ENCODE results near the gene KCNN3.
A peak's percentile ranks its signal among the peaks of the same experiment; 100 is the strongest.

KCNN3 gene

DNA sequence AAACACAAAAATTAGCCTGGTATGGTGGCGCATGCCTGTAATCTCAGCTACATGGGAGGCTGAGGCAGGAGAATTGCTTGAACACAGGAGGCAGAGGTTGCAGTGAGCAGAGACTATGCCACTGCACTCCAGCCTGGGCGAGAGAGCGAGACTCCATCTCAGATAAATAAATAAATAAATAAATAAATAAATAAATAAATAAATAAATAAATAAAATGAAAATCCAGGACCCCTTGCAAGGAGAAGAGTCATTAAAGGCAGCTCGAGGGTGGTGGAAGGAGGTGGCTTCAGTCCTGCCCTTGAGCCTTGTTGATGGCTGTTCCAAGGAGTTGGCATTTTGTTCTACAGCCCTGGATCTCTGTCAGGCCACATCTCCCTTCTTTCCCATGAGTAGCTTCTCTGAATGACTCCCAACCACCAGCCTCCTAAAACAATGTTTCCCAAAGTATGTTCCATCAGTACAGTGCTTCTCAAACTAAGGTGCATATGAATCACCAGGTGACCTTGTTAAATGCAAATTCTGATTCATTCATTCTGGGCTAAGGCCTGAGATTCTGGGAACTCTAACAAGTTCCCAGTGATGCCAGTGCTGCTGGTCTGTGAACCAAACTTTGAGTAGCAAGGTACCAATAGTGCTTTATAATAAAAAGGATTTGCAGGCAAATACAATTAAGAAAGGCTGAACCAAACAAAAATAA is 99.0 kb downstream of the KCNN3 start:
- no peak overlapping the region for H3K9ac ChIP-seq (ENCODE audit: low read depth, low read length)

GRCh38 chr1:154769193-154769895 is 100.7 kb downstream of the KCNN3 start:
- Histone ChIP-seq H3K9me3 (ENCODE audit: insufficient read depth, low read depth, low read length) (no peaks in the 10 kb centered on the region), H3K27me3 (ENCODE audit: insufficient read depth, low read length) (no peaks in the 10 kb centered on the region), H3K4me3 (ENCODE audit: low read length) (no peak overlapping the region), H3K9ac (ENCODE audit: low read depth, low read length) (no peak overlapping the region), H3K27ac (ENCODE audit: low read length) (no peak overlapping the region), H3K4me1 (ENCODE audit: insufficient read depth, low read length) (peaks cover 6% of the 10 kb centered on the region; the same call in 1 of the 2 replicates), H3K36me3 (ENCODE audit: insufficient read depth, low read depth, low read length) (no peaks in the 10 kb centered on the region)

More for the DNA sequence above, 99.0 kb downstream of the KCNN3 start:
- Histone ChIP-seq H3K27me3 (ENCODE audit: insufficient read depth, low read length) (no peaks in the 10 kb centered on the region), H3K9me3 (ENCODE audit: insufficient read depth, low read depth, low read length) (no peaks in the 10 kb centered on the region), H3K4me1 (ENCODE audit: insufficient read depth, low read length) (peaks cover 6% of the 10 kb centered on the region; the same call in 1 of the 2 replicates), H3K27ac (ENCODE audit: low read length) (no peak overlapping the region), H3K36me3 (ENCODE audit: insufficient read depth, low read depth, low read length) (no peaks in the 10 kb centered on the region), H3K4me3 (ENCODE audit: low read length) (no peak overlapping the region)

DNA sequence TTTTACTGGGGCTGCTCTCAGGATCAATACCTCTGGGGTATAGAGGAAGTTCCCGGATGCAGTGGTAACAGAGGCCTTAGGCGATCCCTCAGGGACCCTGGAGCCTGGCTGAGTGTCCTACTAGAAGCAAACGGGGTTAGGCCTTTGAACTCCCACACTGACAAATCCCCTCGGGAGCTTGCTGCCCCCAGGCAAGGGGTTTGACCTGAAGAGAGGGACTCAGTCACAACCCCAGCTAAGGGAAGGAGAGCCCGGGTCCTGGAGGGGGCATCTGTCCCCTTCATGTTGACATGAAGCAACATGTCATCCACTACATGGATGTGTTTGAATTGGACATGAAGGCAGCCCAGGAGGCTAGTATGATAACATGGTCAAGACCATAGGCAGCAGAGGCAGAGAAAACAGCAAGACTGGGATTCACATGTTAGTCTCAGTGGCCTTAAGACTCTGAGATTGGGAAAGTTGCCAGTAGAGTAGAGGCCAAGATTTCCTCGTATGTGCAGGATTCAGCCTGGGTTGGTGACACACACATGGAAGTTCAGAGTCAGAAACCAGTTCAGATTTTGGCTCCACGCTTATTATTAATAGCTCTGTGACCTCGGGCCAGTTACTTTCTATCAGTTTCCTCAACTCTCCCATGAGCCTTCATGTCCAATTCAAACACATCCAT is 101.5 kb downstream of the KCNN3 start:
- Histone ChIP-seq H3K4me3 (ENCODE audit: low read length) (no peak overlapping the region), H3K36me3 (ENCODE audit: insufficient read depth, low read depth, low read length) (no peaks in the 10 kb centered on the region), H3K4me1 (ENCODE audit: insufficient read depth, low read length) (peaks cover 6% of the 10 kb centered on the region; the same call in 1 of the 2 replicates), H3K27me3 (ENCODE audit: insufficient read depth, low read length) (no peaks in the 10 kb centered on the region), H3K9me3 (ENCODE audit: insufficient read depth, low read depth, low read length) (no peaks in the 10 kb centered on the region), H3K9ac (ENCODE audit: low read depth, low read length) (no peak overlapping the region), H3K27ac (ENCODE audit: low read length) (no peak overlapping the region)

GRCh38 chr1:154767315-154768240 is 102.5 kb downstream of the KCNN3 start:
- H3K9ac ChIP-seq (ENCODE audit: low read depth, low read length): no peak overlapping the region
- H3K4me3 ChIP-seq (ENCODE audit: low read length): no peak overlapping the region
- no peaks in the 10 kb centered on the region; the same call in 1 of the 2 replicates for H3K4me1 ChIP-seq (ENCODE audit: insufficient read depth, low read length)
- H3K9me3 ChIP-seq (ENCODE audit: insufficient read depth, low read depth, low read length): no peaks in the 10 kb centered on the region
- no peaks in the 10 kb centered on the region for H3K27me3 ChIP-seq (ENCODE audit: insufficient read depth, low read length)
- no peaks in the 10 kb centered on the region for H3K36me3 ChIP-seq (ENCODE audit: insufficient read depth, low read depth, low read length)
- no peak overlapping the region for H3K27ac ChIP-seq (ENCODE audit: low read length)

GRCh38 chr1:154765970-154766369 is 104.1 kb downstream of the KCNN3 start:
- Histone ChIP-seq H3K9me3 (ENCODE audit: insufficient read depth, low read depth, low read length) (no peaks in the 10 kb centered on the region), H3K4me3 (ENCODE audit: low read length) (no peak overlapping the region)

DNA sequence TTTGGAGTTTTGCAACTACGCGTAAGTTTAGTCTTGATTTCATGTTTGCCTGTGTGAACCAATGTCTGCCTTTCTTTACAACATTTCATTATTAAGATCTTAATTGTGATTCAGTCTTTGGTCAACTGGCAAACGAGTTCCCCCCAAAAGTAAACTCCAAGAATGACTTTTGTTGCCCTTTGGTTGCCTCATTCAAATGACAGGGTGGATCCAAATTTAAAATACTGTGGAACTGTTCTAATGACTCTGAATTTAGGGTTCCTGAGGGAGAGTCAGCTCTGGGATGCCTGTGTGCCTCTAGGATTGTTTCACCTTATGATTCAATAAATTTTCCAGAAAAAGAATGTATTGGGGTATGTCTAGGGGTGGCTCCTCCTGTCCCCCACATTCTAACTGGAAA is 105.3 kb downstream of the KCNN3 start:
- Histone ChIP-seq H3K4me1 (ENCODE audit: insufficient read depth, low read length) (no peaks in the 10 kb centered on the region), H3K9ac (ENCODE audit: low read depth, low read length) (no peak overlapping the region), H3K9me3 (ENCODE audit: insufficient read depth, low read depth, low read length) (no peaks in the 10 kb centered on the region), H3K27ac (ENCODE audit: low read length) (no peak overlapping the region), H3K4me3 (ENCODE audit: low read length) (no peak overlapping the region), H3K27me3 (ENCODE audit: insufficient read depth, low read length) (peaks cover 18% of the 10 kb centered on the region), H3K36me3 (ENCODE audit: insufficient read depth, low read depth, low read length) (no peaks in the 10 kb centered on the region)

More at GRCh38 chr1:154765970-154766369, 104.1 kb downstream of the KCNN3 start:
- Histone ChIP-seq H3K9ac (ENCODE audit: low read depth, low read length) (no peak overlapping the region), H3K4me1 (ENCODE audit: insufficient read depth, low read length) (no peaks in the 10 kb centered on the region), H3K27me3 (ENCODE audit: insufficient read depth, low read length) (peaks cover 6% of the 10 kb centered on the region), H3K27ac (ENCODE audit: low read length) (no peak overlapping the region), H3K36me3 (ENCODE audit: insufficient read depth, low read depth, low read length) (no peaks in the 10 kb centered on the region)

DNA sequence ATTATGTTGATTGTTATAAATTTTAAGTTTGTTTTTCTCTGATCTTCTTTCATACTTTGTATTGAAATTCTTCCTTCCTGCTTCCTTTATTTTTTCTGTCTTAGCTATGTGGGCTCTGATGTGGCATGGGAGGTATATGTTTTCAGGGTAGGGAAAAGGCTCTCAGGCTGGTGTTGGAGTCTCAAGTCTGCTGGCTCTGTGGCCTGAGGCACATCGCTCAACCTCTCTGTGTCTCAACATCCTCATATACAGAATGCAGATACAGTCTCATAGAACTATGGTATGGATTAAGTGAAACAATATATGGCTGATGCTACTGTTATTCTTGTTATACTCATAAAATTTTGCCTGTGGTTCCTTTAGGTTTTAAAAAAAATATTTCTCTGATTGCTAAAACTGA is 105.9 kb downstream of the KCNN3 start:
- Histone ChIP-seq H3K4me1 (ENCODE audit: insufficient read depth, low read length) (no peaks in the 10 kb centered on the region), H3K9me3 (ENCODE audit: insufficient read depth, low read depth, low read length) (no peaks in the 10 kb centered on the region), H3K36me3 (ENCODE audit: insufficient read depth, low read depth, low read length) (no peaks in the 10 kb centered on the region), H3K27me3 (ENCODE audit: insufficient read depth, low read length) (peaks cover 24% of the 10 kb centered on the region), H3K4me3 (ENCODE audit: low read length) (no peak overlapping the region), H3K27ac (ENCODE audit: low read length) (no peak overlapping the region), H3K9ac (ENCODE audit: low read depth, low read length) (no peak overlapping the region)

DNA sequence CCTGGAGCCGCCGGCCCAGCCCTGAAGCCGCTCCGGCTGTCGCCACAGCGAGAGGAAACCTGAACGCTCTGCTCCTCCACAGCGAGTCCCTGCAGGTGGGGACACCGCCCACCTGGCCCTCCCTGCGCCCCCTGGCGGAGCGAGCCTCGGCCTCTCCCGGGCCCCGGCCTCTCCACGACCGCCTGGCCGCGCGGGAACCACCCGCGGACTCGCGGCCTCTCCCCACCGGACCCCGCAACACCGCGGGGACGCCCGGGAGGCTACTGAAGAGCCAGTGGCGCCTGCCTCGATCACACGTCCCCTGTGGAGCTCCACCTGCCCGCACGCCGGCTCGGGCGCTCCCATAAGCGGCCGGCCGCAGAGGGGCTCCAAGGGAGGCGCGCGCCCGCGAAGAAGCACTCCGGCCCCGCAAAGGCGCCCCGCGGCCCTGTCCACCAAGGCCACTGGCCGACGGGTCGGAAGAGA is 109.6 kb downstream of the KCNN3 start:
- peaks cover 26% of the 10 kb centered on the region for H3K27me3 ChIP-seq (ENCODE audit: insufficient read depth, low read length)
- H3K9ac ChIP-seq (ENCODE audit: low read depth, low read length): peak overlapping the region; percentile 48; the same call in 1 of the 2 replicates

GRCh38 chr1:154759793-154760192 is 110.3 kb downstream of the KCNN3 start:
- Histone ChIP-seq H3K9me3 (ENCODE audit: insufficient read depth, low read depth, low read length) (no peaks in the 10 kb centered on the region), H3K27me3 (ENCODE audit: insufficient read depth, low read length) (peaks cover 26% of the 10 kb centered on the region), H3K4me3 (ENCODE audit: low read length) (no peak overlapping the region; the same call in 1 of the 2 replicates), H3K4me1 (ENCODE audit: insufficient read depth, low read length) (no peaks in the 10 kb centered on the region), H3K9ac (ENCODE audit: low read depth, low read length) (no peak overlapping the region), H3K27ac (ENCODE audit: low read length) (no peak overlapping the region), H3K36me3 (ENCODE audit: insufficient read depth, low read depth, low read length) (no peaks in the 10 kb centered on the region)

More for the DNA sequence above, 109.6 kb downstream of the KCNN3 start:
- no peaks in the 10 kb centered on the region for H3K4me1 ChIP-seq (ENCODE audit: insufficient read depth, low read length)
- no peaks in the 10 kb centered on the region for H3K9me3 ChIP-seq (ENCODE audit: insufficient read depth, low read depth, low read length)
- H3K27ac ChIP-seq (ENCODE audit: low read length): no peak overlapping the region
- H3K4me3 ChIP-seq (ENCODE audit: low read length): peak overlapping the region; percentile 68; the same call in 1 of the 2 replicates
- H3K36me3 ChIP-seq (ENCODE audit: insufficient read depth, low read depth, low read length): no peaks in the 10 kb centered on the region

- Histone ChIP-seq H3K4me1 (ENCODE audit: insufficient read depth, low read length) (no peaks in the 10 kb centered on the region), H3K27ac (ENCODE audit: low read length) (no peak overlapping the region), H3K4me3 (ENCODE audit: low read length) (no peak overlapping the region), H3K9me3 (ENCODE audit: insufficient read depth, low read depth, low read length) (no peaks in the 10 kb centered on the region), H3K27me3 (ENCODE audit: insufficient read depth, low read length) (peaks cover 26% of the 10 kb centered on the region), H3K36me3 (ENCODE audit: insufficient read depth, low read depth, low read length) (no peaks in the 10 kb centered on the region), H3K9ac (ENCODE audit: low read depth, low read length) (no peak overlapping the region)
These were observed 110.9 kb downstream of the KCNN3 start for GRCh38 chr1:154759196-154759595.

DNA sequence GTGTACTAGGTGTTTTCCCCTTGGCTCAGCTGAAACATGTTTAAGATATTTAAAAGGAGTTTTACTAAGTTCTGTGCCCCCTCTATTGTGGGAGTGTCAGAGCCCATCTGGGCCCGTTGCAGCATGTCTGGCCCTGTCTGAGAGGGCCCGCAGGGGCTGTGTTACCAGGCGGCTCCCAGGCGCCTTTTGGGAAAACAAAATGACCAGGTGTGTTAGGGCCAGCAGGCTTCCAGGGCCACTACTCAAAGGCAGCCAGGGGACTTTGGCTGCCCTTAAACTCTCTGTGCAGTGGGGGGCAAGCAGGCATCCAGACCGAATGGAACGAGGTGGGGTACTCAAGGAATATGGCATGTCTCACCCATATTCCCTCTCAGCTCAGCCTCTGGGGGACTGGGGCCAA is 111.7 kb downstream of the KCNN3 start:
- Histone ChIP-seq H3K27ac (ENCODE audit: low read length) (no peak overlapping the region), H3K27me3 (ENCODE audit: insufficient read depth, low read length) (peaks cover 26% of the 10 kb centered on the region)

More for the DNA sequence above, 111.7 kb downstream of the KCNN3 start:
- Histone ChIP-seq H3K9me3 (ENCODE audit: insufficient read depth, low read depth, low read length) (no peaks in the 10 kb centered on the region), H3K36me3 (ENCODE audit: insufficient read depth, low read depth, low read length) (no peaks in the 10 kb centered on the region), H3K9ac (ENCODE audit: low read depth, low read length) (no peak overlapping the region), H3K4me1 (ENCODE audit: insufficient read depth, low read length) (no peaks in the 10 kb centered on the region), H3K4me3 (ENCODE audit: low read length) (no peak overlapping the region)
